HepG2 (cell line): Measurements from ENCODE around the gene CACNA2D3. TPM values are rescaled to one million over a fixed set of nuclear protein-coding genes. Genes with fewer than 3 reads are reported as not detected.

Experiments used
- ATAC-seq: fragments of 200-7000 bp; cut with Tn5 transposase; 3 replicates; pipeline ENCODE4 v1.9.1; 2020; ENCODE audit warnings: mild to moderate bottlenecking, moderate library complexity
- BruUV-seq: library from RNA; stranded (reverse); fragments of 400-500 nt; replicated peaks from 2 replicates; lab custom pipeline; 2021; lab: Mats Ljungman, UMichigan
- CTCF ChIA-PET: fragments of 300-600 bp; formaldehyde crosslinking; extraction: SDS; loops from one replicate; lab custom pipeline; 2021; ENCODE audit warnings: low total read pairs, inconsistent platforms, low intra/inter-chr PET ratio; lab: Yijun Ruan, JAX
- POLR2A ChIA-PET: fragments of 350-600 bp; sonication (Branson Sonifier 250); formaldehyde crosslinking; loops from one replicate; lab custom pipeline; 2020; ENCODE audit warnings: antibody characterized with exemption, inconsistent platforms; lab: Yijun Ruan, JAX
- DNase-seq: peaks from one replicate; pipeline ENCODE4 v3.0.0-alpha.2; 2015; ENCODE audit warnings: low spot score
- FAIRE-seq: peaks from 3 replicates; lab custom pipeline; 2011; peaks lifted over from hg19 to GRCh38; lab: Jason Lieb, UNC
- H2AFZ ChIP-seq: one replicate; pipeline ENCODE4 v1.6.1; 2011; ENCODE audit warnings: low read length, inconsistent platforms
- H3K27ac ChIP-seq: fragments of 300-600 bp; 3 replicates; pipeline ENCODE4 v1.8.0; 2011; ENCODE audit warnings: mixed run types, mild to moderate bottlenecking, mixed read lengths, low read length, inconsistent platforms; ENCODE audit not compliant: insufficient read depth; ENCODE audit errors: extremely low read length
- H3K27me3 ChIP-seq, 2 experiments: fragments of 200-600 bp in 1 of 2; 2 replicates in 1 of 2; 3 replicates in 1 of 2; pipeline versions ENCODE4 v1.6.0 to v1.8.0; 2011; ENCODE audit warnings: low read length in 2 of 2, mild to moderate bottlenecking in 2 of 2, moderate library complexity in 2 of 2, inconsistent platforms in 1 of 2; ENCODE audit not compliant: insufficient read depth in 2 of 2, control insufficient read depth in 1 of 2
- H3K36me3 ChIP-seq, 2 experiments: fragments of 200-600 bp in 1 of 2; replicated peaks in 1 of 2; 2 replicates in 1 of 2; 3 replicates in 1 of 2; pipeline versions ENCODE4 v1.5.1 to v1.8.0; 2011; ENCODE audit warnings: low read length in 2 of 2, inconsistent platforms in 1 of 2; ENCODE audit not compliant: insufficient read depth in 2 of 2, control insufficient read depth in 1 of 2
- H3K4me1 ChIP-seq: 2 replicates; pipeline ENCODE4 v1.5.1; 2012; ENCODE audit warnings: low read length, inconsistent platforms; ENCODE audit not compliant: insufficient read depth
- H3K4me2 ChIP-seq: 2 replicates; pipeline ENCODE4 v1.6.0; 2011; ENCODE audit warnings: low read depth, low read length, inconsistent platforms
- H3K4me3 ChIP-seq, 3 experiments: fragments of 200-600 bp in 1 of 3; sonication (generic), shearing (Covaris generic) in 1 of 3; replicated peaks in 1 of 3; 2 replicates each; pipeline ENCODE4 v1.5.1; 2011 to 2016; ENCODE audit warnings: low read length in 3 of 3, inconsistent platforms in 2 of 3, low read depth in 2 of 3, mild to moderate bottlenecking in 2 of 3, control low read depth in 1 of 3, mixed read lengths in 1 of 3; ENCODE audit not compliant: insufficient read depth in 1 of 3
- H3K79me2 ChIP-seq: one replicate; pipeline ENCODE4 v1.6.1; 2011; ENCODE audit warnings: low read length, inconsistent platforms; ENCODE audit not compliant: insufficient read depth
- H3K9ac ChIP-seq: 2 replicates; pipeline ENCODE4 v1.6.0; 2011; ENCODE audit warnings: mild to moderate bottlenecking, low read depth, low read length, inconsistent platforms; ENCODE audit not compliant: insufficient read depth
- H3K9me3 ChIP-seq: 2 replicates; pipeline ENCODE4 v1.5.1; 2012; ENCODE audit warnings: mild to moderate bottlenecking, low read length
- H4K20me1 ChIP-seq: 2 replicates; pipeline ENCODE4 v1.6.0; 2011; ENCODE audit warnings: inconsistent platforms, mild to moderate bottlenecking, low read length, moderate library complexity; ENCODE audit not compliant: insufficient read depth
- E2F5 ChIP-seq: sonication (generic); formaldehyde crosslinking; conservative IDR thresholded peaks from 2 replicates; pipeline ENCODE4 v1.4.0; 2020; ENCODE audit warnings: missing genetic modification reagents
- EEA1 ChIP-seq: sonication (generic); formaldehyde crosslinking; IDR thresholded peaks from 2 replicates; pipeline ENCODE4 v1.5.1; 2020; ENCODE audit warnings: mild to moderate bottlenecking, missing genetic modification reagents, borderline replicate concordance
- ELF4 ChIP-seq: sonication (generic); formaldehyde crosslinking; IDR thresholded peaks from 2 replicates; pipeline ENCODE4 v1.5.0; 2020; ENCODE audit warnings: missing genetic modification reagents, mild to moderate bottlenecking, moderate library complexity, borderline replicate concordance
- GABPB1 ChIP-seq: IDR thresholded peaks from 2 replicates; pipeline ENCODE4 v1.6.1; 2016; ENCODE audit warnings: mild to moderate bottlenecking, missing genetic modification reagents, moderate library complexity, missing compliant biosample characterization
- KDM6A ChIP-seq: IDR thresholded peaks from 2 replicates; pipeline ENCODE4 v1.6.1; 2016; ENCODE audit warnings: low read depth
- MXD3 ChIP-seq: IDR thresholded peaks from 2 replicates; pipeline ENCODE4 v1.6.1; 2016; ENCODE audit warnings: mild to moderate bottlenecking, missing biosample characterization, missing genetic modification reagents
- PBX2 ChIP-seq: IDR thresholded peaks from 2 replicates; pipeline ENCODE4 v1.6.1; 2016; ENCODE audit warnings: control low read depth
- SETDB1 ChIP-seq: sonication (generic); formaldehyde crosslinking; IDR thresholded peaks from 2 replicates; pipeline ENCODE4 v1.5.1; 2020; ENCODE audit warnings: missing genetic modification reagents, mild to moderate bottlenecking, borderline replicate concordance
- TRAFD1 ChIP-seq: sonication (generic); formaldehyde crosslinking; IDR thresholded peaks from 2 replicates; pipeline ENCODE4 v1.5.1; 2020; ENCODE audit warnings: missing genetic modification reagents, mild to moderate bottlenecking, borderline replicate concordance
- ZNF7 ChIP-seq: IDR thresholded peaks from 2 replicates; pipeline ENCODE4 v1.6.1; 2016; ENCODE audit warnings: missing biosample characterization, missing genetic modification reagents
- ZNF740 ChIP-seq: sonication (generic); formaldehyde crosslinking; IDR thresholded peaks from 2 replicates; pipeline ENCODE4 v1.4.0; 2020; ENCODE audit warnings: missing genetic modification reagents
- WGBS: methylation state at CpG from one replicate; pipeline ENCODE4 v1.1.6; 2017; ENCODE audit warnings: low lambda C conversion rate; 5-methylcytosine and 5-hydroxymethylcytosine counted together
- in situ Hi-C: cut with HindIII; loops from 2 replicates; pipeline ENCODE4 v1.10.0; 2017; ENCODE audit warnings: low pct_unique_long_range_greater_than_20kb; ENCODE audit not compliant: extremely low pct_ligation_motif_present
- intact Hi-C: fragments of 100-400 bp; cut with micrococcal nuclease; formaldehyde crosslinking; loops from one replicate; pipeline ENCODE4 v1.10.0; 2022; ENCODE audit not compliant: unreplicated experiment
- polyA plus RNA-seq, 8 experiments: library from polyadenylated mRNA; depleted of rRNA in 3 of 8; stranded (reverse) in 7 of 8; unstranded in 1 of 8; fragments of >200 nt; fragmentation: Illumina TruSeq in 4 of 8; extraction: Trizol in 4 of 8; gene quantifications; 2 replicates each; pipeline versions ENCODE4 v1.2.1 to v1.2.3, GENCODE V29; 2011 to 2016; ENCODE audit warnings: low read depth in 4 of 8, missing spikeins in 1 of 8, mixed read lengths in 1 of 8; ENCODE audit not compliant: insufficient read depth in 1 of 8
- total RNA-seq, 5 experiments: library from RNA; depleted of rRNA; stranded (reverse); fragments of >200 nt; fragmentation: Illumina TruSeq; extraction: Trizol; gene quantifications; 2 replicates each; pipeline ENCODE4 v1.2.3, GENCODE V29; 2016; ENCODE audit warnings: low read depth in 1 of 5

Gene CACNA2D3
- total and polyA plus RNA-seq, 2 of the 13 experiments (the other 11 are each of a cell fraction or from before 2014, with no cell fraction given): not detected

- DNase-seq (no peak), FAIRE-seq (no peak)
- Histone ChIP-seq H3K9ac (no peak overlapping the region), H3K9me3 (no peaks in the 10 kb centered on the region), H3K27ac (no peak overlapping the region), H3K27me3 (peaks cover 1 to 15% of the 10 kb centered on the region in 2 experiments; a peak in 2 of 5 replicates), H3K79me2 (no peaks in the 10 kb centered on the region), H3K36me3 (no peaks in the 10 kb centered on the region), H4K20me1 (no peaks in the 10 kb centered on the region), H3K4me2 (no peak overlapping the region)
- BruUV-seq: no TSS peak
- ChIA-PET POLR2A (no interaction called here), CTCF (no interaction called here)
- 41% methylated on average over 4 of the region's 4 CpGs for WGBS
- TF ChIP-seq E2F5 (CRISPR knock-in tag): no peak
- no peak for TF ChIP-seq GABPB1 (CRISPR knock-in tag)
- no peak for TF ChIP-seq SETDB1 (CRISPR knock-in tag)
- no peak for TF ChIP-seq MXD3 (CRISPR knock-in tag)
- no peak for TF ChIP-seq ZNF740
- no peak for TF ChIP-seq KDM6A (CRISPR knock-in tag)
- no peak for TF ChIP-seq PBX2 (CRISPR knock-in tag)
- no peak for TF ChIP-seq ZNF7 (CRISPR knock-in tag)
- no peak for TF ChIP-seq EEA1 (CRISPR knock-in tag)
- TF ChIP-seq ELF4 (CRISPR knock-in tag): no peak
- no peak for TF ChIP-seq TRAFD1 (CRISPR knock-in tag)
- TF ChIP-seq, all 625 proteins: peak for 0
- Histone ChIP-seq H3K4me3 (no peak overlapping the region), H3K4me1 (no peaks in the 10 kb centered on the region), H2AFZ (no peak overlapping the region)
- in situ Hi-C loops: no loop called here
- ATAC-seq: no peak
- intact Hi-C loops: no loop called here
Measured at GRCh38 chr3:54604495-54604894, 482.1 kb downstream of the CACNA2D3 start.
